Measurements from ENCODE around the gene SIGLEC1.

- TF ChIP-seq CTCF (conservative IDR thresholded peaks at IDR 0.05; ENCODE audit: low read length), result no peak
- no peak for TF ChIP-seq EZH2phosphoT487 (IDR thresholded peaks at IDR 0.05; ENCODE audit: borderline replicate concordance)
These were observed 887 bp downstream of the SIGLEC1 start for GRCh38 chr20:3711484-3711941.
